Measurements from ENCODE around the gene ARL11.

The ARL11 gene

GRCh38 chr13:49627831-49628652, at the start of gene ARL11:
ARL11 (plus strand) TSS chr13:49628507; CDS start chr13:49630448, 1,941 bp downstream.
- Histone ChIP-seq H3K36me3 (ENCODE audit: control insufficient read depth, insufficient read depth, low read length) (peaks cover 3% of the 10 kb centered on the region), H3K4me3 (replicated peaks; ENCODE audit: low read depth, low read length) (peak within 1 kb of the TSS; percentile 74), H3K27me3 (replicated peaks; ENCODE audit: control insufficient read depth, insufficient read depth, low read length) (no peaks in the 10 kb centered on the region)
- DNase-seq (ENCODE audit: extremely low read depth, insufficient read length) = peak; percentile 88
- no peak for TF ChIP-seq CTCF (IDR thresholded peaks at IDR 0.05; ENCODE audit: insufficient read depth, low read length, poor library complexity, severe bottlenecking)

GRCh38 chr13:49579501-49579900, 48.8 kb upstream of the ARL11 start:
- Histone ChIP-seq H3K27me3 (replicated peaks; ENCODE audit: control insufficient read depth, insufficient read depth, low read length) (no peaks in the 10 kb centered on the region), H3K36me3 (ENCODE audit: control insufficient read depth, insufficient read depth, low read length) (no peaks in the 10 kb centered on the region), H3K4me3 (replicated peaks; ENCODE audit: low read depth, low read length) (no peak overlapping the region)
- no peak for DNase-seq (ENCODE audit: extremely low read depth, insufficient read length)
- no peak for TF ChIP-seq CTCF (IDR thresholded peaks at IDR 0.05; ENCODE audit: insufficient read depth, low read length, poor library complexity, severe bottlenecking)

DNA sequence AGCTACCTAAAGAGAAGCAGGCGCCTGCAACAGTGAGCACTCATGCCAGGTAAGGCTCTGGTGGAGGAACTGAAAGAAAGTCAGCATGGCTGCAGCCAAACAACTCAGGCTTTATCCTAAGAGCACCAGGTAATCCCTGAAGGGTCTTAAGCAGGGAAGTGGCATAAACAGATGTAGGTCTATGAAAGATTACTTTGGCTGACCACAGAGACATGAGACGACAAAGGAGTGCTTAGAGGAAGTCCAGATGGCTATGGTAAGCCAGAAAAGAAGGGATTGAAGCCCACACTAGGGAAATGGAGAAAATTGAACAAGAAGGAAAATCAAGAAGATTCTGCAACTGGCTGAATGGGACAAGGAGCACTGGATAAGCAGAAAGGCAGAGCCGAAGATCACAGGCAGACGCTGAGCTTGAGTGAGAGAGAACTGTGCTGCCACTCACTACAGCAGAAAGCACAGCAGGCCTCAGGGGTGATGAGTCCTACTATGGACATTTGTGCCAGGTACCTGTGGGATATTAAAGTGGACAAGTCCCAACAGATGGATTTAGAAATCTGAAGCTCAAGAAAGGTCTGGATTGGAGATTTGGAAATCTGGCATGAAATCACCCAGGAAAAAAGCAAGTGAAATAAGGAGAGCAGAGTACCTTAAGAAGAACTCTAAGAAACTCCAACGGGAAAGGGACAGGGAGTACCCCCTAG, 47.2 kb upstream of the ARL11 start:
- no peak for TF ChIP-seq CTCF (IDR thresholded peaks at IDR 0.05; ENCODE audit: insufficient read depth, low read length, poor library complexity, severe bottlenecking)
- Histone ChIP-seq H3K27me3 (replicated peaks; ENCODE audit: control insufficient read depth, insufficient read depth, low read length) (no peaks in the 10 kb centered on the region), H3K36me3 (ENCODE audit: control insufficient read depth, insufficient read depth, low read length) (no peaks in the 10 kb centered on the region), H3K4me3 (replicated peaks; ENCODE audit: low read depth, low read length) (no peak overlapping the region)
- DNase-seq (ENCODE audit: extremely low read depth, insufficient read length) = no peak

GRCh38 chr13:49584771-49585182, 43.5 kb upstream of the ARL11 start:
- no peak for TF ChIP-seq CTCF (IDR thresholded peaks at IDR 0.05; ENCODE audit: insufficient read depth, low read length, poor library complexity, severe bottlenecking)
- DNase-seq (ENCODE audit: extremely low read depth, insufficient read length) = no peak
- H3K4me3 ChIP-seq (replicated peaks; ENCODE audit: low read depth, low read length) = peak overlapping the region; percentile 93
- H3K36me3 ChIP-seq (ENCODE audit: control insufficient read depth, insufficient read depth, low read length) = no peaks in the 10 kb centered on the region
- H3K27me3 ChIP-seq (replicated peaks; ENCODE audit: control insufficient read depth, insufficient read depth, low read length) = no peaks in the 10 kb centered on the region

GRCh38 chr13:49585220-49586157, 42.8 kb upstream of the ARL11 start, which contains the start of gene RCBTB1:
RCBTB1 (minus strand) TSS chr13:49585558; CDS start chr13:49567279, 18,279 bp downstream.
- Histone ChIP-seq H3K27me3 (replicated peaks; ENCODE audit: control insufficient read depth, insufficient read depth, low read length) (no peaks in the 10 kb centered on the region), H3K4me3 (replicated peaks; ENCODE audit: low read depth, low read length) (peak within 1 kb of the TSS; percentile 93), H3K36me3 (ENCODE audit: control insufficient read depth, insufficient read depth, low read length) (no peaks in the 10 kb centered on the region)
- DNase-seq (ENCODE audit: extremely low read depth, insufficient read length) = peak; percentile 87
- TF ChIP-seq CTCF (IDR thresholded peaks at IDR 0.05; ENCODE audit: insufficient read depth, low read length, poor library complexity, severe bottlenecking) = no peak
